ENCODE results near the gene OR6K2. TPM values are rescaled to one million over a fixed set of nuclear protein-coding genes. Genes with fewer than 3 reads are reported as not detected.

OR6K2 gene
- not detected for total RNA-seq

- Mint-ChIP-seq H3K4me1 (ENCODE audit: low read depth) (no peaks in the 10 kb centered on the region), H3K27me3 (ENCODE audit: low read depth) (no peaks in the 10 kb centered on the region), H3K9me3 (no peaks in the 10 kb centered on the region), H3K27ac (no peak within 1 kb of the TSS), H3K36me3 (ENCODE audit: insufficient read depth in 2 of 2) (no peaks in the 10 kb centered on the region), H3K4me3 (no peak within 1 kb of the TSS)
- ATAC-seq (replicated peaks in 1 of 2) (no peak), DNase-seq (no peak)
Observed at GRCh38 chr1:158700552-158700951, at the start of gene OR6K2. OR6K2 (minus strand) TSS chr1:158700652; CDS start chr1:158700652, 0 bp downstream.

GRCh38 chr1:158735848-158736247 lies 35.4 kb upstream of the OR6K2 start:
- peaks cover 22% of the 10 kb centered on the region for H3K27me3 Mint-ChIP-seq (ENCODE audit: low read depth)
- no peak overlapping the region for H3K27ac Mint-ChIP-seq
- H3K4me3 Mint-ChIP-seq: no peak overlapping the region
- no peaks in the 10 kb centered on the region for H3K36me3 Mint-ChIP-seq (ENCODE audit: insufficient read depth in 2 of 2)
- no peaks in the 10 kb centered on the region for H3K9me3 Mint-ChIP-seq
- no peak for ATAC-seq (replicated peaks in 1 of 2)
- H3K4me1 Mint-ChIP-seq (ENCODE audit: low read depth): no peaks in the 10 kb centered on the region
- DNase-seq: no peak

- Mint-ChIP-seq H3K4me1 (ENCODE audit: low read depth) (no peaks in the 10 kb centered on the region), H3K27ac (no peak overlapping the region), H3K36me3 (ENCODE audit: insufficient read depth in 2 of 2) (no peaks in the 10 kb centered on the region), H3K27me3 (ENCODE audit: low read depth) (peaks cover 4% of the 10 kb centered on the region), H3K4me3 (no peak overlapping the region), H3K9me3 (no peaks in the 10 kb centered on the region)
- DNase-seq (no peak), ATAC-seq (replicated peaks in 1 of 2) (no peak)
Observed at GRCh38 chr1:158732524-158732923, 32.1 kb upstream of the OR6K2 start.

GRCh38 chr1:158731707-158732106 lies 31.3 kb upstream of the OR6K2 start:
- H3K4me1 Mint-ChIP-seq (ENCODE audit: low read depth): no peaks in the 10 kb centered on the region

GRCh38 chr1:158730453-158730852 lies 30.0 kb upstream of the OR6K2 start:
- peaks cover 11% of the 10 kb centered on the region for H3K27me3 Mint-ChIP-seq (ENCODE audit: low read depth)
- no peaks in the 10 kb centered on the region for H3K9me3 Mint-ChIP-seq
- H3K4me1 Mint-ChIP-seq (ENCODE audit: low read depth): no peaks in the 10 kb centered on the region
- DNase-seq (no peak), ATAC-seq (replicated peaks in 1 of 2) (no peak)
- no peak overlapping the region for H3K27ac Mint-ChIP-seq
- H3K4me3 Mint-ChIP-seq: no peak overlapping the region
- H3K36me3 Mint-ChIP-seq (ENCODE audit: insufficient read depth in 2 of 2): no peaks in the 10 kb centered on the region

More at GRCh38 chr1:158731707-158732106, 31.3 kb upstream of the OR6K2 start:
- no peak for ATAC-seq (replicated peaks in 1 of 2)
- no peak overlapping the region for H3K27ac Mint-ChIP-seq
- no peak for DNase-seq
- no peaks in the 10 kb centered on the region for H3K9me3 Mint-ChIP-seq
- H3K27me3 Mint-ChIP-seq (ENCODE audit: low read depth): peaks cover 5% of the 10 kb centered on the region
- H3K4me3 Mint-ChIP-seq: no peak overlapping the region
- no peaks in the 10 kb centered on the region for H3K36me3 Mint-ChIP-seq (ENCODE audit: insufficient read depth in 2 of 2)

- DNase-seq (no peak), ATAC-seq (replicated peaks in 1 of 2) (no peak)
- no peaks in the 10 kb centered on the region for H3K36me3 Mint-ChIP-seq (ENCODE audit: insufficient read depth in 2 of 2)
- H3K9me3 Mint-ChIP-seq: no peaks in the 10 kb centered on the region
- no peaks in the 10 kb centered on the region for H3K4me1 Mint-ChIP-seq (ENCODE audit: low read depth)
- no peak overlapping the region for H3K4me3 Mint-ChIP-seq
- peaks cover 22% of the 10 kb centered on the region for H3K27me3 Mint-ChIP-seq (ENCODE audit: low read depth)
- peak overlapping the region; percentile 82 for H3K27ac Mint-ChIP-seq
Observed at GRCh38 chr1:158728510-158729225, 28.2 kb upstream of the OR6K2 start.

GRCh38 chr1:158724442-158724841 lies 24.0 kb upstream of the OR6K2 start:
- H3K4me3 Mint-ChIP-seq: no peak overlapping the region
- no peaks in the 10 kb centered on the region for H3K36me3 Mint-ChIP-seq (ENCODE audit: insufficient read depth in 2 of 2)
- peaks cover 56% of the 10 kb centered on the region for H3K27me3 Mint-ChIP-seq (ENCODE audit: low read depth)
- ATAC-seq (replicated peaks in 1 of 2) (no peak), DNase-seq (no peak)
- no peaks in the 10 kb centered on the region for H3K9me3 Mint-ChIP-seq
- no peak overlapping the region for H3K27ac Mint-ChIP-seq
- H3K4me1 Mint-ChIP-seq (ENCODE audit: low read depth): no peaks in the 10 kb centered on the region

GRCh38 chr1:158720620-158721019 lies 20.2 kb upstream of the OR6K2 start, which contains the start of gene OR6K3:
OR6K3 (minus strand) TSS chr1:158720720; CDS start chr1:158718115, 2,605 bp downstream.
- H3K27ac Mint-ChIP-seq: no peak within 1 kb of the TSS
- no peaks in the 10 kb centered on the region for H3K36me3 Mint-ChIP-seq (ENCODE audit: insufficient read depth in 2 of 2)
- no peak within 1 kb of the TSS for H3K4me3 Mint-ChIP-seq
- H3K27me3 Mint-ChIP-seq (ENCODE audit: low read depth): peaks cover 69% of the 10 kb centered on the region
- H3K9me3 Mint-ChIP-seq: peaks cover 0 to 3% of the 10 kb centered on the region in 2 donors
- H3K4me1 Mint-ChIP-seq (ENCODE audit: low read depth): peaks cover 13% of the 10 kb centered on the region
- DNase-seq (no peak), ATAC-seq (replicated peaks in 1 of 2) (no peak)

GRCh38 chr1:158719664-158720063 lies 19.2 kb upstream of the OR6K2 start:
- no peak overlapping the region for H3K4me3 Mint-ChIP-seq
- no peak for DNase-seq
- no peaks in the 10 kb centered on the region for H3K36me3 Mint-ChIP-seq (ENCODE audit: insufficient read depth in 2 of 2)
- peaks cover 0 to 3% of the 10 kb centered on the region in 2 donors for H3K9me3 Mint-ChIP-seq
- peaks cover 13% of the 10 kb centered on the region for H3K4me1 Mint-ChIP-seq (ENCODE audit: low read depth)
- H3K27me3 Mint-ChIP-seq (ENCODE audit: low read depth): peaks cover 75% of the 10 kb centered on the region
- no peak overlapping the region for H3K27ac Mint-ChIP-seq
- ATAC-seq (replicated peaks in 1 of 2): no peak

GRCh38 chr1:158717344-158717743 lies 16.9 kb upstream of the OR6K2 start:
- peaks cover 13% of the 10 kb centered on the region for H3K4me1 Mint-ChIP-seq (ENCODE audit: low read depth)
- H3K27me3 Mint-ChIP-seq (ENCODE audit: low read depth): peaks cover 76% of the 10 kb centered on the region
- DNase-seq (no peak), ATAC-seq (replicated peaks in 1 of 2) (no peak)
- H3K9me3 Mint-ChIP-seq: peaks cover 0 to 3% of the 10 kb centered on the region in 2 donors
- H3K4me3 Mint-ChIP-seq: no peak overlapping the region
- no peaks in the 10 kb centered on the region for H3K36me3 Mint-ChIP-seq (ENCODE audit: insufficient read depth in 2 of 2)
- H3K27ac Mint-ChIP-seq: no peak overlapping the region

- peaks cover 76% of the 10 kb centered on the region for H3K27me3 Mint-ChIP-seq (ENCODE audit: low read depth)
- peaks cover 13% of the 10 kb centered on the region for H3K4me1 Mint-ChIP-seq (ENCODE audit: low read depth)
- DNase-seq (no peak), ATAC-seq (replicated peaks in 1 of 2) (peak; percentile 80)
- H3K9me3 Mint-ChIP-seq: peaks cover 0 to 3% of the 10 kb centered on the region in 2 donors
- no peaks in the 10 kb centered on the region for H3K36me3 Mint-ChIP-seq (ENCODE audit: insufficient read depth in 2 of 2)
- peak overlapping the region in 1 of 2 donors; percentile 29 for H3K4me3 Mint-ChIP-seq
- H3K27ac Mint-ChIP-seq: peak overlapping the region; percentile 83
Observed at GRCh38 chr1:158716335-158716734, 15.9 kb upstream of the OR6K2 start.

GRCh38 chr1:158714754-158715153 lies 14.3 kb upstream of the OR6K2 start:
- H3K9me3 Mint-ChIP-seq: peaks cover 0 to 3% of the 10 kb centered on the region in 2 donors
- no peaks in the 10 kb centered on the region for H3K36me3 Mint-ChIP-seq (ENCODE audit: insufficient read depth in 2 of 2)
- H3K4me1 Mint-ChIP-seq (ENCODE audit: low read depth): peaks cover 13% of the 10 kb centered on the region
- no peak overlapping the region for H3K4me3 Mint-ChIP-seq
- peaks cover 66% of the 10 kb centered on the region for H3K27me3 Mint-ChIP-seq (ENCODE audit: low read depth)
- DNase-seq (no peak), ATAC-seq (replicated peaks in 1 of 2) (no peak)
- no peak overlapping the region for H3K27ac Mint-ChIP-seq

- H3K27ac Mint-ChIP-seq: no peak overlapping the region
- no peak overlapping the region for H3K4me3 Mint-ChIP-seq
- DNase-seq: no peak
- H3K4me1 Mint-ChIP-seq (ENCODE audit: low read depth): no peaks in the 10 kb centered on the region
- no peak for ATAC-seq (replicated peaks in 1 of 2)
- no peaks in the 10 kb centered on the region for H3K9me3 Mint-ChIP-seq
- H3K27me3 Mint-ChIP-seq (ENCODE audit: low read depth): peaks cover 43% of the 10 kb centered on the region
- no peaks in the 10 kb centered on the region for H3K36me3 Mint-ChIP-seq (ENCODE audit: insufficient read depth in 2 of 2)
Observed at GRCh38 chr1:158711098-158711497, 10.6 kb upstream of the OR6K2 start.

GRCh38 chr1:158706096-158706495 lies 5.6 kb upstream of the OR6K2 start:
- no peak for ATAC-seq (replicated peaks in 1 of 2)
- no peaks in the 10 kb centered on the region for H3K4me1 Mint-ChIP-seq (ENCODE audit: low read depth)
- no peak for DNase-seq
- no peaks in the 10 kb centered on the region for H3K36me3 Mint-ChIP-seq (ENCODE audit: insufficient read depth in 2 of 2)
- H3K4me3 Mint-ChIP-seq: no peak overlapping the region
- no peaks in the 10 kb centered on the region for H3K9me3 Mint-ChIP-seq
- H3K27me3 Mint-ChIP-seq (ENCODE audit: low read depth): peaks cover 2% of the 10 kb centered on the region
- no peak overlapping the region for H3K27ac Mint-ChIP-seq

Data from activated T-cell treated with anti-CD3 and anti-CD28 coated beads, Interleukin-2, amount 50 U/mL, for 72 hours (primary cell).